ENCODE results near the gene ATP6V1D.

ATP6V1D gene

GRCh38 chr14:67395086-67395875, 35.7 kb upstream of the ATP6V1D start:
- DNase-seq (ENCODE audit: low spot score), result no peak
- in situ Hi-C loops (cut with MboI; ENCODE audit: low pct_unique_long_range_greater_than_20kb, low sequenced_read_pairs, unreplicated experiment), result no loop called here
- no peak for TF ChIP-seq CTCF (IDR thresholded peaks at IDR 0.05; ENCODE audit: extremely low read depth, insufficient read depth, missing control alignments)

- in situ Hi-C loops (cut with MboI; ENCODE audit: low pct_unique_long_range_greater_than_20kb, low sequenced_read_pairs, unreplicated experiment), result no loop called here
- DNase-seq (ENCODE audit: low spot score), result no peak
- TF ChIP-seq CTCF (IDR thresholded peaks at IDR 0.05; ENCODE audit: extremely low read depth, insufficient read depth, missing control alignments), result no peak
Measured at GRCh38 chr14:67393689-67394088, 34.1 kb upstream of the ATP6V1D start.

- in situ Hi-C loops (cut with MboI; ENCODE audit: low pct_unique_long_range_greater_than_20kb, low sequenced_read_pairs, unreplicated experiment), result no loop called here
- no peak for DNase-seq (ENCODE audit: low spot score)
- no peak for TF ChIP-seq CTCF (IDR thresholded peaks at IDR 0.05; ENCODE audit: extremely low read depth, insufficient read depth, missing control alignments)
Measured at GRCh38 chr14:67392800-67393199, 33.2 kb upstream of the ATP6V1D start.

- in situ Hi-C loops (cut with MboI; ENCODE audit: low pct_unique_long_range_greater_than_20kb, low sequenced_read_pairs, unreplicated experiment), result no loop called here
- no peak for DNase-seq (ENCODE audit: low spot score)
- TF ChIP-seq CTCF (IDR thresholded peaks at IDR 0.05; ENCODE audit: extremely low read depth, insufficient read depth, missing control alignments), result no peak
Measured at GRCh38 chr14:67392123-67392522, 32.5 kb upstream of the ATP6V1D start.

GRCh38 chr14:67391268-67391667, 31.7 kb upstream of the ATP6V1D start:
- DNase-seq (ENCODE audit: low spot score), result no peak
- in situ Hi-C loops (cut with MboI; ENCODE audit: low pct_unique_long_range_greater_than_20kb, low sequenced_read_pairs, unreplicated experiment), result no loop called here
- TF ChIP-seq CTCF (IDR thresholded peaks at IDR 0.05; ENCODE audit: extremely low read depth, insufficient read depth, missing control alignments), result no peak

GRCh38 chr14:67389811-67390534, 30.4 kb upstream of the ATP6V1D start:
- in situ Hi-C loops (cut with MboI; ENCODE audit: low pct_unique_long_range_greater_than_20kb, low sequenced_read_pairs, unreplicated experiment), result no loop called here
- no peak for DNase-seq (ENCODE audit: low spot score)

More at GRCh38 chr14:67389811-67390534, 30.4 kb upstream of the ATP6V1D start:
- TF ChIP-seq CTCF (IDR thresholded peaks at IDR 0.05; ENCODE audit: extremely low read depth, insufficient read depth, missing control alignments), result no peak
